Measurements from ENCODE around the gene FBXL19.
"Not testable (repeated sequence)": the region's sequence is repeated elsewhere in the genome, so short reads cannot be mapped to it uniquely, and the experiment has no call there.

The FBXL19 gene

DNA sequence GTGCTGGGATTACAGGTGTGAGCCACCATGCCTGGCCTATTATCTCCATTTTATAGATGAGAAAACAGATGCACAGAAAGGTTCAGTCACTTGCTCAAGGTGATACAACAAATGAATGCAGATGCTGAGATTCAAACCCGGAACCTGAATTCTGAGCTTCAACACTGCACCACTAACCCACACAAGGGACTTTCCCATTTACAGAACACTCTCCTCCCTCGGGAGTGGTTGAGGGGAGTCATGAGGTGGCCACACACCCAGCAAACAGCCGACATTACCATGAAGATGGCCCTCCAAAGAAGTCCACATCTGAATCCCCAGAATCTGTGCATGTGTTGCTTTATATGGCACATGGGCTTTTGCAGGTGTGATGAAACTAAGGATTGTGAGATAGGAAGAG, 38.6 kb upstream of the FBXL19 start:
- TF ChIP-seq, protein P1, sequence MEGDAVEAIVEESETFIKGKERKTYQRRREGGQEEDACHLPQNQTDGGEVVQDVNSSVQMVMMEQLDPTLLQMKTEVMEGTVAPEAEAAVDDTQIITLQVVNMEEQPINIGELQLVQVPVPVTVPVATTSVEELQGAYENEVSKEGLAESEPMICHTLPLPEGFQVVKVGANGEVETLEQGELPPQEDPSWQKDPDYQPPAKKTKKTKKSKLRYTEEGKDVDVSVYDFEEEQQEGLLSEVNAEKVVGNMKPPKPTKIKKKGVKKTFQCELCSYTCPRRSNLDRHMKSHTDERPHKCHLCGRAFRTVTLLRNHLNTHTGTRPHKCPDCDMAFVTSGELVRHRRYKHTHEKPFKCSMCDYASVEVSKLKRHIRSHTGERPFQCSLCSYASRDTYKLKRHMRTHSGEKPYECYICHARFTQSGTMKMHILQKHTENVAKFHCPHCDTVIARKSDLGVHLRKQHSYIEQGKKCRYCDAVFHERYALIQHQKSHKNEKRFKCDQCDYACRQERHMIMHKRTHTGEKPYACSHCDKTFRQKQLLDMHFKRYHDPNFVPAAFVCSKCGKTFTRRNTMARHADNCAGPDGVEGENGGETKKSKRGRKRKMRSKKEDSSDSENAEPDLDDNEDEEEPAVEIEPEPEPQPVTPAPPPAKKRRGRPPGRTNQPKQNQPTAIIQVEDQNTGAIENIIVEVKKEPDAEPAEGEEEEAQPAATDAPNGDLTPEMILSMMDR (IDR thresholded peaks at IDR 0.05; ENCODE audit: low read depth, low read length) = no peak
- no peak overlapping the region for H3K4me3 ChIP-seq (ENCODE audit: low read depth, low read length)

DNA sequence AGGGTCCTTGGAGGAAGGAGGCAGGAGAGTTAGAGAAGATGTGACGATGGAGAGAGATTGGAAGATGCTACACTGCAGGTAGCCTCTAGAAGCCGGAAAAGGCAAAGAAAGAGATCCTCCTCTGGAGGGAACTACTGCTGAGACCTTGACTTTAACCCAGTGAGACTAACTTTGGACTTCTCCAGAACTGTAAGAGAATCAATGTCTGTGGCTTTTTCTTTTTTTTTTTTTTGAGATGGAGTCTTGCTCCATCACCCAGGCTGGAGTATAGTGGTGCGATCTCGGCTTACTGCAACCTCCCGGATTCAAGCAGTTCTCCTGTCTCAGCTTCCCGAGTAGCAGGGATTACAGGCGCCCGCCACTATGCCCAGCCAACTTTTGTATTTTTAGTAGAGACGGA, 38.2 kb upstream of the FBXL19 start:
- TF ChIP-seq, protein P1 (IDR thresholded peaks at IDR 0.05; ENCODE audit: low read depth, low read length) = no peak
- H3K4me3 ChIP-seq (ENCODE audit: low read depth, low read length) = no peak overlapping the region

DNA sequence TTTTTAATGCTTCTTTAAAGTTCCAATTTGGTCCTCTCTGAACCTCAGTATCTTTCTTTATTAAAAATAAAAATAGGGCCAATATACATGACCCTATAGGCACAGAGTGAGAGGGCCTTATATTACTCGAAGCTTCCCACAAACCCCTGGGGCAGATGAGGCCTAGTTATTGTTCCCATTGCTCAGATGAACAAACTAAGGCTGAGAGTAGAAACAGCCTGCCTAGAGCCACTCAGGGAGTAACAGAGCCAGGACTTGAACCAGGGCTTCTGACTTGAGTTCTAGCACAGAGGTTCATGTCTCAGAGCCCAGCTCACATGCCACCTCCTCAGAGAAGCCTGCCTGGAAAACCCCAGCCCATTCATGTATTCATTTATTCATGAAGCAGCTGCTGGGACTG, 37.2 kb upstream of the FBXL19 start:
- H3K4me3 ChIP-seq (ENCODE audit: low read depth, low read length) = no peak overlapping the region
- TF ChIP-seq, protein P1 (IDR thresholded peaks at IDR 0.05; ENCODE audit: low read depth, low read length) = no peak

DNA sequence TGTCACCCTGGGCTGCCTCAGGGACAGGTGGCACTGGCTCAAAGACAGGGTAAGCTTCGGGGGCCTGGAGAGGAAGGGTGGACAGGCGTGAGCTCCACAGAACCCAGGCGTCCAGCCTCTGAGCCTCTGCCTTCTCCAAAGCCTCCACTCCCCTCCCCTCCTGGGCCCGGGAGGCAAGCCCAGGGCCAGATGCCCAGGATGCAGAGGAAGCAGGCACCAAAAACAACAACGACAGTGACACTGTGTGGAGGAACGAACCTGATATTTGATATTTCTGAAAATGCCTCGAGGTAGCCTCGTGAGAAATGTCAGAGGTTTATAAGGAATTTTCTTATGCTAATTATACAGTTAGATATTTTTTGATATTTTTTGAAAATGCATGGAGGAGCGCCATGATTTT, 35.4 kb upstream of the FBXL19 start:
- TF ChIP-seq, protein P1 (IDR thresholded peaks at IDR 0.05; ENCODE audit: low read depth, low read length) = no peak
- H3K4me3 ChIP-seq (ENCODE audit: low read depth, low read length) = no peak overlapping the region

DNA sequence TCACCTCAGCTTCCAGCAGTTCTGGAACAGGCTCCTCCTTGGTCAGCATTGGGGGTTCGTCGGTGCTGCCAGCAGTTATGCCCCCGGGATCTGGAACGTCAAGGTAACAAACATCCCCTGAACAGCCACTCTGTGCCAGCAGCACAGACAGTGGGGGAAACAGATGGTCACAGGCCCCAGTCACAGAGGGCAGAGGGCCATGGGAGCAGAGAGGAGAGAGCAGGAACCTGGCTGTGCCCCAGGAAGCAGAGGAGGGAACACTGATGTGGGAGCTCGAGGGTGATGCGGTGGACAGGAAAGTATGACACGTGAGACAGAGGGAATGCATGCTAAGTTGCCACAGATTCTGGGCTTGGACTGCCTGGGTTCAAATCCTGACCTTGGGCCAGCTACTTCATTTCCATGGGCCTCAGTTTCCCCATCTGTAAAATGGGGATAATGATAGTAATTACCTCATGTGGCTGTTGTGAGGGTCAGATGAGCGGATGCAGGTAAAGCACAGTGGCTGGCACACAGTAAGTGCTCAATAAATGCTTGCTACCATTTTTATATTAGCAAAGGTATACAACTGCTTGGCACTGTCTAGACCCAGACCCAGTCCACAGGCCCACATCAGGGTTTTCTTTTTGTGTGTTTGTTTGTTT, 34.4 kb upstream of the FBXL19 start:
- TF ChIP-seq, protein P1 (IDR thresholded peaks at IDR 0.05; ENCODE audit: low read depth, low read length) = no peak
- no peak overlapping the region for H3K4me3 ChIP-seq (ENCODE audit: low read depth, low read length)

DNA sequence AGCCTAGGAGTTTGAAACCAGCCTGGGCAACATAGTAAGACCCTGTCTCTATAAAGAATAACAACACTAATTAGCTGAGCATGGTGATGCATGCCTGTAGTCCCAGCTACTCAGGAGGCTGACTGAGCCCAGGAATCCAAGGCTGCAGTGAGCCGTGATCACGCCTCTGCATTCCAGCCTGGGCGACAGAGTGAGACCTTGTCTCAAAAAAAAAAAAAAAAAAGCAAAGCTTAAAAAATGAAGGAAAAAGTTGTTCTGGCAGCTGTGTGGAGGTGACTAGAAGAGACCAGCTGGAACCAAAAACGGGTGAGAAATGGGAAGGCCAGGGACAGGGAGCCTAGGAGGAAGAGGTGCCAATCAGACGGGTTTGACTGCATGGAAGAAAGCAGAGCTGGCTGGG, 33.7 kb upstream of the FBXL19 start:
- no peak overlapping the region for H3K4me3 ChIP-seq (ENCODE audit: low read depth, low read length)
- TF ChIP-seq, protein P1 (IDR thresholded peaks at IDR 0.05; ENCODE audit: low read depth, low read length) = no peak

DNA sequence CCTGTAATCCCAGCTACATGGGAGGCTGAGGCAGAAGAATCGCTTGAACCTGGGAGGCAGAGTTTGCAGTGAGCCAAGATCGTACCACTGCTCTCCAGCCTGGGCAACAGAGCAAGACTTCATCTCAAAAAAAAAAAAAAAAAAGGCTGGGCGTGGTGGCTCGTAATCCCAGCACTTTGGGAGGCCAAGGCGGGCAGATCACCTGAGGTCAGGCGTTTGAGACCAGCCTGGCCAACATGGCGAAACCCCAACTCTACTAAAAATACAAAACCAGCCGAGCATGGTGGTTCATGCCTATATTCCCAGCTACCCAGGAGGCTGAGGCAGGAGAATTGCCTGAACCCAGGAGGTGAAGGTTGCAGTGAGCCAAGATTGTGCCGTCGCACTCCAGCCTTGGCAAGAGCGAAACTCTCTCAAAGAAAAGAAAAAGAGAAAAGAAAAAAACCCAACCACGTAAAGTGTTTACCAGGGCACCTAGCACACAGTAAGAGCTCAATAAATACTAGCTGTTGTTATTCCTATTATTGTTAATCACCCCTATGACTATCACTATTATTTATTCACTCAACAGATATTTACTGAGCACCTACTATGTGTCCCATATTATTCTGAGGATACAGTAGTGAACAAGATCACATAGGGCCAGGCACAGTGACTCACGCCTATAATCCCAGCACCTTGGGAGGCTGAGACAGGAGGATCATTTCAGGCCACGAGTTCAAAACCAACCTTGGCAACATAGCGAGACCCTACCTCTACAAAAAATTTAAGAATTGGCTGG, 32.1 kb upstream of the FBXL19 start:
- H3K4me3 ChIP-seq (ENCODE audit: low read depth, low read length) = not testable (repeated sequence)

Data from WI38 (cell line).